ENCODE results near the gene METRNL.

- no peak for TF ChIP-seq EZH2 (IDR thresholded peaks at IDR 0.05; ENCODE audit: borderline replicate concordance, low read depth, low read length, severe bottlenecking)
- TF ChIP-seq, protein P1, sequence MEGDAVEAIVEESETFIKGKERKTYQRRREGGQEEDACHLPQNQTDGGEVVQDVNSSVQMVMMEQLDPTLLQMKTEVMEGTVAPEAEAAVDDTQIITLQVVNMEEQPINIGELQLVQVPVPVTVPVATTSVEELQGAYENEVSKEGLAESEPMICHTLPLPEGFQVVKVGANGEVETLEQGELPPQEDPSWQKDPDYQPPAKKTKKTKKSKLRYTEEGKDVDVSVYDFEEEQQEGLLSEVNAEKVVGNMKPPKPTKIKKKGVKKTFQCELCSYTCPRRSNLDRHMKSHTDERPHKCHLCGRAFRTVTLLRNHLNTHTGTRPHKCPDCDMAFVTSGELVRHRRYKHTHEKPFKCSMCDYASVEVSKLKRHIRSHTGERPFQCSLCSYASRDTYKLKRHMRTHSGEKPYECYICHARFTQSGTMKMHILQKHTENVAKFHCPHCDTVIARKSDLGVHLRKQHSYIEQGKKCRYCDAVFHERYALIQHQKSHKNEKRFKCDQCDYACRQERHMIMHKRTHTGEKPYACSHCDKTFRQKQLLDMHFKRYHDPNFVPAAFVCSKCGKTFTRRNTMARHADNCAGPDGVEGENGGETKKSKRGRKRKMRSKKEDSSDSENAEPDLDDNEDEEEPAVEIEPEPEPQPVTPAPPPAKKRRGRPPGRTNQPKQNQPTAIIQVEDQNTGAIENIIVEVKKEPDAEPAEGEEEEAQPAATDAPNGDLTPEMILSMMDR (IDR thresholded peaks at IDR 0.05; ENCODE audit: borderline replicate concordance, extremely low read depth, low read length, poor library complexity, severe bottlenecking) = no peak
These were observed 9.0 kb downstream of the METRNL start for GRCh38 chr17:83088451-83088850.

Data from DND-41 (cell line).